ENCODE measurements around the gene RHBDF1.
A peak's percentile ranks its signal among the peaks of the same experiment; 100 is the strongest.

Gene RHBDF1, protein sequence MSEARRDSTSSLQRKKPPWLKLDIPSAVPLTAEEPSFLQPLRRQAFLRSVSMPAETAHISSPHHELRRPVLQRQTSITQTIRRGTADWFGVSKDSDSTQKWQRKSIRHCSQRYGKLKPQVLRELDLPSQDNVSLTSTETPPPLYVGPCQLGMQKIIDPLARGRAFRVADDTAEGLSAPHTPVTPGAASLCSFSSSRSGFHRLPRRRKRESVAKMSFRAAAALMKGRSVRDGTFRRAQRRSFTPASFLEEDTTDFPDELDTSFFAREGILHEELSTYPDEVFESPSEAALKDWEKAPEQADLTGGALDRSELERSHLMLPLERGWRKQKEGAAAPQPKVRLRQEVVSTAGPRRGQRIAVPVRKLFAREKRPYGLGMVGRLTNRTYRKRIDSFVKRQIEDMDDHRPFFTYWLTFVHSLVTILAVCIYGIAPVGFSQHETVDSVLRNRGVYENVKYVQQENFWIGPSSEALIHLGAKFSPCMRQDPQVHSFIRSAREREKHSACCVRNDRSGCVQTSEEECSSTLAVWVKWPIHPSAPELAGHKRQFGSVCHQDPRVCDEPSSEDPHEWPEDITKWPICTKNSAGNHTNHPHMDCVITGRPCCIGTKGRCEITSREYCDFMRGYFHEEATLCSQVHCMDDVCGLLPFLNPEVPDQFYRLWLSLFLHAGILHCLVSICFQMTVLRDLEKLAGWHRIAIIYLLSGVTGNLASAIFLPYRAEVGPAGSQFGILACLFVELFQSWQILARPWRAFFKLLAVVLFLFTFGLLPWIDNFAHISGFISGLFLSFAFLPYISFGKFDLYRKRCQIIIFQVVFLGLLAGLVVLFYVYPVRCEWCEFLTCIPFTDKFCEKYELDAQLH

DNA sequence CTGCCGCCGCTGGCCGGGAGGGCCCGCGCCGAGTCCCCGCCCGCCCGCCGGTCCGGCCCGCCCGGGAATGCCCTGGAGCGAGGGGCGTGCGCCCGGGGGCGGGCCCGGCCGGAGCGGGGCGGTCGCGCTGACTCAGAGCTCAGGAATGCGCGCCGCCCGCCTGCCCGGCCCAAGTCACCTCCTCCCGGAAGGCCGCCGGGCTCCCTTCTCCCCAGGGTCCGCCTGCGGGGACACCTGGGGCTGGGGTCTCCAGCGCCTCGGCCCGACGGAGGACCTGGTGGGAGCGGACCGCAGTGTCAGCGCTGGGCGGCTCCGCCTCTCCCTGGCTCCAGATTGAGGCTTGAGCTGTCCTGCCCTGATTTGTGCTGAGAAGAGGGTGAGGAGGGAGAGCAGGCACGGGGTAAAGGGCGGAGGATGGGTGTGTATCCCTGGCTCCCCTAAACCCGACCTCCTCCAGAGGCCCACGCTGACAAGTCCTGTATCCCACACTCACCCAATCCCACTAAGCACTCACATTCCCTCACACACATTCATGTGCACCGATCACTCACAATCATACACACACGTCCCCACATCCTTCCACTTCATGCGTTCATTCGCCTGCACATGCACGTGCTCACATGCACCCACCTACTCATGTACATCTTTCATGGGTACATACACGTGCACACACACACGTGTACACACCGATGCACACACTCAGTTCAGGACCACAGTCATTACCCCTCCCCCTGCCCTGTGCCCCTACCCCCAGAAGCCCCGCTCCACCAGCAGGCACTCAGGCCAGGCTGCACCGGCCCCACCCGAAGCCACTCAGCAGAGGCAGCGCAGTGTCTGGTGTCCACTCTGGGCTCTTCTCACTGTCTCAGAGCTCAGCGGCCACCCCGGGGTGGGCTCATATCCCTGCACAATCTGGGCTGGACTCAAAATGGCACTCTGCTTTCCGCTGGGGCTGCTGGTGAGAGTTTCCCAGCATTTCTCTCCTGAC, at the start of gene RHBDF1:
TSS of gene RHBDF1 (minus strand) at position 71 of the 988 bp plus-strand sequence. CDS start 7,616 bp downstream, outside the sequence.
- DNase-seq = no peak

DNA sequence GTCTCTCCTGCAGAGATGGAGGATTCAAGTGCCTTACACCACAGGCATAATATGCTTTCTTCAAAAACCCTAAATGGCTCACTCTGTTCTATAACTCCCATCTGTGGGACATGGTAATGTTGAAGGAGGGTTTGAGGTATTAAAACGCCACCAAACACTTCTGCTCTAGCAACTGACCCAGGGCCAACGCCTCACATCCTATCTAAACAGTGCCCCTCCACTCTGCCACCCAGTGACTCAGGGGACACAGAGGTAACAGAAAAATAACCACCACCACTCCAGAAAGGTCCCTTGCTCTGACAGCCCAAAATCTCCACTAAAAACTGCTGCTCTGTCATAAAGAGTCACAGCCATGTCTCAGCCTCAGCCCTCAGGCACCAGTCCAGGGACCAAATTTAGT, 48.3 kb upstream of the RHBDF1 start:
- no peak for DNase-seq

DNA sequence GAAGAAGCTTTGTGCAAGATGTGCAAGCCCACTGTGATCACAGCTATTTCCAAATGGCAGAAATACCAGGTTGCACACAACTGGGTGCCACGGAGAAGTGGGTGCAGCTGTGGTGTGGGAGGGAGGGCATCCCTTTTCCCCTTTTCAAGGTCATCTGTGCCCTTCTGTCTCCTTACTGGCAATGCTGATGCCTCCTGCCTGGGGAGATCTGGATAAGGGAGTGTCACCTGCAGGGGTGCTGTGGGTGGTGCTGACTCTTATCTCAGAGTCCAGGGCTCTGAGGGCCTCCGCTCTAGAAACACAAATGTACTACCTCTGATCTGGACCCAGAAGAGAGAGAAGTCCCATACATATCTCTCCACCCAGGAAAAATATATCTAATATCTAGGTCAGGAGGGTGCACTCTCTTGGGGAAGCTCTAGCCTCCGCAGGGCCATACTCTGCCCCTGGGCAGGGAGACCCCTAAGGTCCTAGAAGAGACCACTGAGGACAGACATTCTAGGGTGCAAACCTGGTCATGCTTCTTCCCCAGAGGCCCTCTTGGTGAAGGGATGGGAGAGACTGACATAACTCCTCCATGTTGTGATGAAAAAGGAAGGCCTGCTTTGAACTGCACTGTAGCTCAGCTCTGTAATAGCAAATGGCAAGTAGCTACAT, 47.5 kb upstream of the RHBDF1 start:
- DNase-seq = no peak

DNA sequence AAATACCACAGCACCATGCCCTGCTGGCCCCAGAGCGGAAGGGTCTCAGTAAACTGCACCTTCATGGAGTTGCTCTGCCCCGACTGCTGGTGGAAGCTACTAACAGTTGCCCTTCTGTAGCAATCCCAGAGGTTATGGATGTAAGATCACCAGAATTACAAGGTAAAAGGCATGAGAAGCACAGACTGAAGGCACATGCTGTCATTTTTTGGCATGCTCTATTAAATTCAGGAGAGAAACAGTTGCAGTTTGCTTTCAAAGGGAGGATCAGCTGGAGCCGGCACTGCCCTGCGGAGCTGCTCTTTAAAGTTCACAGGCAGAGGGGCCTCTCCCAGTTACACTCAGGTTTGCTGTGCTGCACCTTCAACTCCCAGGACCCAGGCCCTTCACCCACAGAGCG, 46.9 kb upstream of the RHBDF1 start:
- no peak for DNase-seq

DNA sequence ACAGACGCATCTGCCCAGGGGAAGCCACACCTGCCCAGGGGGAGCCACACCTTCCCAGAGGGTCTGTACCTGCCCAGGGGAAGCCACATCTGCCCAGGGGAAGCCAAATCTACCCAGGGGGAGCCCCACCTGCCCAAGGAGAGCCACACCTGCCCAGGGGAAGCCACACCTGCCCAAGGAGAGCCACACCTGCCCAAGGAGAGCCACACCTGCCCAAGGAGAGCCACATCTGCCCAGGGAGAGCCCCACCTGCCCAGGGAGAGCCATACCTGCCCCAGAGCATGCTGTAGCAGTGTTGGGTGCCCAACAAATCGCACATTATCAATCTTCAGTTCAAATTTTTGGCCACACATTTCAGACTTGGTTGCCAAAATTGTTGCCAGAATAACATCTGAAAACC, 46.4 kb upstream of the RHBDF1 start:
- no peak for DNase-seq

DNA sequence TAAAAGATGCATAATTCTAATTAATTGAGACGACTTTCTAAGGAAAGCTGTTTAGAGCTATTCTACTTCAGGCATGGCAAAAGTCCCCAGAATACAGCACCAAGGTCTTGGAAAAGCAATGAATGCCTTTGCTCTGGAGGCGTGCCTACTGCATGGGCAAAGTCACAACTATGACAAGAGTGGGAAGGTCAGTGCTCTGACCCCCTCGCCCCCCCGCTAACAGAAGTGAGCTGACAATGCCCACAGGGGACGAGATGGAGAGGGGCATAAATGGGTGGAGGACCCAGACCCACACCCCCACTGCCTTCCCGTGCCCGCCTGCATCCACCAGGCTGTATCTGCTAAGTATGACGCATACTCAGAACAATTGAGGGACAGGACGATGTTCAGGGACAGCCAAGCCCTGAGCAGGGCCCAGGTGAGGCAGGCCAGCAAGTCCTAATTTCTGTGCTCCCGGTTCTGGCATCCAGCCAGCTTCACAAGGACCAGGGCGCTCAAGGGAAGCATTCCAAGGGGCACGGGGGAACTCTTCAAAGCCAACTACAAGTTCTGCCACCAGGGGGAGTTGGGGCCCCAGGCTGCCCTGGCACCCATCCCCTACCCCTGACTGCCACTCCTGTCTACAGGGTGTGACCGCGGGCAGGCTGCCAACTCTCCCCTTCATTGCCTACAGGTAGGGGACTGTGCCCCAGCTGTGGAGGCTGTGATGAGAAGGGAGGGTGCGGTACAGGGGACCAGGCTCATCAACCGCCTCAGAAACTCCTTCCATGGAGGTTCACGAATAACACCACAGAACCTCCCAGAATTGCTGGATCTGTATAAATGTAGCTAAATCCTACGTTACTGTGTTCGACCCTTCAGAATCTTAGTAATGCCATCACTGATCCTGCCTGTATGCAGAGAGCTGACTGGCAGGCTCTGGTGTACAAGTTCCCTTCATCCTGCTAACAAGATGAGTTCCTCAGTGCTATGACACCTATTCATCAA, 45.2 kb upstream of the RHBDF1 start:
- no peak for DNase-seq

DNA sequence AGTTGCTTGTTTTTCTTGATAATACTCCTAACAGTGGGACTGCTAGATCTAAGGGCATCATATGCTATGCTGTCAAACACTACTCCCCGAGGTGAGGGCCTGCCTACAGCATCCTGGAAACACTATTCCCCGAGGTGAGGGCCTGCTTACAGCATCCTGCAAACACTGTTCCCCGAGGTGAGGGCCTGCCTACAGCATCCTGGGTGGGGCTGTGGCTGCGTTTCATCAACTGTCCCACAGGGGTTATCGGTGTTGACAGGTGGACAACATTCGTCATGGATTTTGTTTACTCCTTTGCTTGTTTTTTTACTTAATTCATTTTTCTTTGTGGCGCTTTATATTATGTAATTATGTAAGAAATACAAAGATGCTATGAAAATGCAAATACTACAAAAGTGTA, 43.6 kb upstream of the RHBDF1 start:
- no peak for DNase-seq

DNA sequence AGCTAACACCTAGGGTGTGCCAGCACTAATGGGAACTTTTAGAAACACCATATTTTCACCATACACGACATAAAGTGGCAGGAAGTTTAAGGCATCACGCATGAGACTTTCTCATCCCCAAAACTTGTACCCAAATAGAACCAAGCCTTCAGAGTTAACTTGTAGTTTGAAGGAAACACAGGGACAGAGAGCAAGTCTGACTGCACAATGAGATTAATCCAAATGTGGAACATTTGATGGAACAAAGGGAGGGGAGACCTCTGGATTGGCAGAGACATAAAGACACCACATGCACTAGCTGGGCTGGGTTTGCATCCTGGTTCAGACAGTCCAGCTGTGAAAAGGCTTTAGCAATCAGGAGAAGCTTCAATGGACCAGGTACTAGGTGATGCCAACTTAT, 41.9 kb upstream of the RHBDF1 start:
- DNase-seq = no peak

DNA sequence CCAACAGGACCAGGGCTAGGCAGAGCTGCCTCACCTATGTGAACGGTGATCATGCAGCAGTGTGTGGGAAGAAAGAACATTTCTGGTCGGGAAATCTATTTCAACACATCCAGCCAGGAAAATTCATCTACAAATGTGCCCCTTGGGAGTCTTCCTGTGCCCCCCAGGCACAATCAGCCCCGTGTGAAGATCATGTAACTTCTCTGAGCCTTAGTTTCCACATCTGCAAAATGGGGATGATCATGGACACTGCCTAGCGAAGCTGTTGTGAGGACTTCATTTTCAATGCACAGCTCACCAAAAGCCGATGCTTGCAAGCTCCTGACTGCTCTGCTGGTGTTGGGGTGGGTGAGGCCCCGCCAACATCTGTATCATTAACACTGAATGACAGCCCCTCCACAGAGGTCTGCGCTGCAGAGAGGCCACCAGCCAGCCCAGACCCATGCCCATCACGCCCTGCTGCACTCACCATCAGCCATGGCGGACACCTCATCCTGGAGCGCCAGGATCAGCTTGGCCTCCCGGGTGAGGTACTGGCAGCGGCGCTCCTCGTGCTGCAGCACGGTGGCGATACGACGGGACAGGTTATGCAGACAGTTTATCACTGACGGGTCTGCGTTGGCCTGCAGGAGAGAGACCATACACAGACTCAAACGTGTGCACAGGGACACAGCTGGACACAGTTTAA, 39.9 kb upstream of the RHBDF1 start:
- no peak for DNase-seq

DNA sequence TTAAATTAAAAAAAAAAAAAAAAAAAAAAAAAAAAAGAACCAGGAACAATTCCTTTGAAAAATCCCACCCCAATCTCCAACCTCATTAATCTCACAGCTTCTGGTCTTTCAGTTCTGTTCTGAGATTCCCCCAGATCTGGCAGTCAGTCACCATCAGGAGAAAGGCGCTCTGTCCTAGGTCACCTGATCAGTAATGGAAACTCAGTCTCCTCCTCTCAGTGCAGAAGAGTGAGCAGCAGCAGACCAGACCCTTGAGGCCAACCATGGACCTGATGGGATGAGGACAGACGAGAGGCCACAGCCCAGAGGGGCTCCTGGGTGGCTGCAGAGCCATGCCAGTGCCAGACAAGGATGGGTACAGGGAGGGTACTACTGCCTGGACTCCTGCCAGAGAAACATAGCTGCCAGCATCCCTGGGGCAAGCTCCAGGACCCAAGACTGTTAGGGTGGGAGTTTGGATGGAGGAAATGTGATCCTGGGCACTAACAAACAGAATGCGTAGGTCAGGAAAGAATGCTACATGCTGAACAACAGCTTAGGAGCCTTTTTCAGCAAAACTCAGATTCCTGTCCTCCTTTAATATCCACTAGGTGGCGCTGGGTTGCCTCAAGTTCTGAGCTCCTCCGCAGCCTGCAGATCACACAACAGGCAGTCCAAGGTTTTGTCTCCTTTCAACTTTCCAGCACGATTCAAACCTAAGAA, 34.3 kb upstream of the RHBDF1 start:
- no peak for DNase-seq

DNA sequence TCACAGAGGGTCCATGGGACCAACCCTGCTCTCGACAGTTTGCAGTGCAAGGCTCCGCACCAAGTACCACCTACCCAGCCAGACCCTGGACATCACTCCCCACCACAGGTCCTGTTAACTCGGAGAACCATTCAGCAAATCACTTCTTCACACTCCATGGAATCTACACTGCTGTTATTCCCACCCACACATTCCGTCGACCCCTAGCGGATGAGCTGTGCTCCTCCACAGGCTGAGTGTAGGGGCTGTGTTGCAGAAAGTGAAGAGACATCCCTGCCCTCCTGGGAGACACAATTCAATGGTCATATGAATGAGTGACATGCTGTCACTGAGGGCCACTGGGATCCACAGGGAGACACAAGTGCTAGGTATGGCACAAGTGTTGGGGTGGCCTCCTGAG, 33.1 kb upstream of the RHBDF1 start:
- no peak for DNase-seq

DNA sequence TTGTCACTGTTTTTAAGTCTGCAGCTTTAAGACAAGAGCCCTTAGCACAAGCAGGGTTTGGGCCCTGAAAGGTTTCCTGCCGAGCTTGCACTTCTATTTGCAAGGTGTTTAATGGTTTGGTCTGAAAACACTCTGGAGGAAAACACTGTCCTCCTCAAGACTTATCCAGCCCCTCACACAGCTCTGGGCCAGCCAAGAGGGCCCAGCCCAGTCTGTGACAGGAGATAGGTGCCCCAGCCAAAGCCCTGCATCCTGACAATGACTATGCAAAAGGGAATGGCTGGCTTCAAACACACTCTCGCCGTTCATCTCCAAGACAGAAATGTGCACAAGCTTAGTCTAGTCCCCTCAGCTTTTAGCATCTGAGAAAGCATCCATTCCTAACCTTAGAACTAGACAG, 32.5 kb upstream of the RHBDF1 start:
- DNase-seq = no peak

DNA sequence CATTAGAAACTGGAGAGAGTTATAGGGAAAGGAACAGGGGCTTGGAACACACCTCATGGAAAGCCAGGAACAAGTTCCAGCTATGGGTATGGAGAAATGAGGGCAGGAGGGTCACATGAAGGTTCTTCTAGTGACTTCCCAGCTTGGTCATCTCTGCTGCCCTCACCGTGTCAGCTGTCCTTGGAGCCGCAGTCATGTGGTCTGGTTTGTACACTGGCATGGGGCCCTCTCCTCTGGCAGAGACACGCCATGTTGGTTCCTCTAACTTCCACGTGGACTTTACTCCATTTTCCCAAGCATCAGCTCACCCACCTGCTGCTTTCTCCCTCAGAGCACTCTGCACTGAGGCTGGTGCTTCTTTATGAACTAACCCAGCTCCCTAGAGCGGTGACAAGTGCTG, 31.9 kb upstream of the RHBDF1 start:
- no peak for DNase-seq

DNA sequence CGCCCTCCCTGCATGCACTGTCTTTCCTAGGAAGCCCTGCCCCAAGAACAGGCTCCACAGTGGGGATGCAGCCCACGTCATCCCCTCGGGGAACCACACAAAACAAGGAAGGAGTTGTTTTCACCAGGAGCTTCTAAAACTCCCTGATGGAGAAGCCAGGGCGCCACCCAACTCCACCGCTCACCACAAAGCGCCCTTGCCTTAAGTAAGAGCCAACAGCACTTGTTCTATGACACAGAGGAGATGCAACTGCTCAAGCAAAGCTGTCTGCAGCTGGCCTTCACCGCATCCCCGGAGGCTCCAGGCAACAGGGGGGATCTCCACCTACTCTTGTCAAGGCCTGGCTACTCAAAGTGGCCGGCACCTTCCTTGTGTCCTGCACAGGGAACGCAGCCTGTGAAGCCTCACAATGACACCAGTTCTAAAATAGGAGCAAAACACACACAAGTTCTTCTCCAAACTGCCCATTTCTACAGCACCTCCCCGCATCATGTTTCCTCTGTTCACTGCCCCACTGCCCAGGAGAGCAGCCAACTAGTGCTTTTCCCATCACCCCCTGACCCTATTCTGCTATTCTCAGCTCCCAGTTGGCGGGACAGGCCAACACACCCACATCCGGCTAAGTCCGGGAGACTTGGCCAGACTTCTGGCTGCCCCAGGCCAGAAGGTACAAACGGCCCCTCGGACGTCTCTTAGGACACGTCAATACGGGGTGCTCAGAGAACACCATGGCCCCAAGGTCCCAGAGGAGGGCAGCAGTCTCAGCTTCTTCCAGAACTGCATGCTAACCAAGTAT, 29.8 kb upstream of the RHBDF1 start:
- no peak for DNase-seq

DNA sequence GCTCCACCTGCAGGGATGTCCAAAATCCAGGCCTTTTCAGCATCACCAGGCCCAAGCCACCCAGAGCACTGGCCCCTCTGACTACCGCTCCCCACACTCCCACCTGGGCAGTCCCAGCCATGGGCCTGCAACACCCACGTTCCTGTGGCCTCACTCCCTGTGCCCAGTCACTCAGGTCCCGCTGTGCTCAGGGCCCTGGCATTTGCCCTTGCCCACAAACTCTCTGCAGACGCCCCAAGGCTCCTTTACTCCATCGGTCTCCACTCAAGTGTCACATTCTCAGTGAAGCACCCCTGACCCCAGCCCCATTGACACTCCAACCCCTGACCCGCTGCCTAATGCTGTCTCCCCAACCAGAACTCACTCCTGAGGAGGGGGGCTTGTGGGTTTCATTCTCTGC, 29.2 kb upstream of the RHBDF1 start:
- DNase-seq = no peak

DNA sequence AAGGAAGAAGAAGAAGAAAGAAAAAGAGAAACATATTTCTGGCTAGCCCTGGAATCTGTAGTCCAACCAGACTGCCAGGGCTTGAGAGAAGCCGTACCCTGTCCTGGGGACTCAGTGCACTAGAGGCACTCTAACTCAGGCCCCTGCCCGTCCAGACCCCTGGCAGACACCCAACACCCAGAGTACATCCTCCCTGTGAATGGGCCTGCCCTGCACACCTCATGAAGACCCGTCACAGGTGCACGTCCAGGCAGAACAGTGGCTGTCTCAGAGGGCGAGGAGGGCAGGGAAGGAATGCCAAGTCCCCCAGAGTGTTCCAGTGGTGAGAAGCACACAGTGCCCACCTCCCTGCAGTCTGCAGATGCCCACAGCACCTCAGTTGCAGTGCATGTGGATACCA, 28.6 kb upstream of the RHBDF1 start:
- no peak for DNase-seq

DNA sequence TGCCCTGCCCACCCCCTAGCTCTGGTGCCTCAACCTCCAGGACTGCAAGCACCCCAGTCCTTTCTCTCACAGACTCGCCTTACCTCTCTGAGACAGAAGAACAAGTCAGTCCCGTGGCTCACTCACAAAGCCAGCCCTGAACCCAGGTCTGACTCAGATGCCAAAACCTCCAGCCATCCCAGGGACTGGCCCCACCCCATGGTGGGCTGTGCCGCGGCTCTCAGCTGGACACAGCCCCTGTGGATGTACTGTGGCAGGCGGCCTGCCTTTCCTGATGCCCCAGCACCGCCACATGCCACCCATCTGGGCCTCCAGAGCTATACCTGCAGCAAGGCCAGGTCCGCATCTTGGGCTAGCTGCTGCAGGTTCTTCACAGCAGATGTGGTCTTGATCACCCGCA, 25.4 kb upstream of the RHBDF1 start:
- no peak for DNase-seq

DNA sequence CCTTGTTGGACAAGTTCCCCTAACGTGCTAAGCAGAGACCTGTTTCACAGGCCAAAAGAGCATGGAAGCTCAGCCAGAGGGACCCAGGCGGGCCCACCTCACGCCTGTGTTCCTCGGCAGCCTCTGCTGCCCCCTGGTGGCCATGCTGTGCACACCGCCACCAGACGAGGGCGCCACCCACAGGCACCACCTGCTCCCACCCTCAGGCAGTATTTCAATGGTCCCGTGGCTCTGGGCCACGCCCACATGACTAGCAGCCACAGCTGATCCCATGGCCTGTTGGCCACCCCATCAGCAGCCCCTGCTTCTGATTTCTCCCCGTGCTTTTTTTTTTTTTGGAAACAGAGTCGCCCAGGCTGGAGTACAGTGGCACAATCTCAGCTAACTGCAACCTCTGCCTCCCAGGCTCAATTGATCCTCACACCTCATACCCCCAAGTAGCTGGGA, 24.5 kb upstream of the RHBDF1 start:
- DNase-seq = peak; percentile 26

DNA sequence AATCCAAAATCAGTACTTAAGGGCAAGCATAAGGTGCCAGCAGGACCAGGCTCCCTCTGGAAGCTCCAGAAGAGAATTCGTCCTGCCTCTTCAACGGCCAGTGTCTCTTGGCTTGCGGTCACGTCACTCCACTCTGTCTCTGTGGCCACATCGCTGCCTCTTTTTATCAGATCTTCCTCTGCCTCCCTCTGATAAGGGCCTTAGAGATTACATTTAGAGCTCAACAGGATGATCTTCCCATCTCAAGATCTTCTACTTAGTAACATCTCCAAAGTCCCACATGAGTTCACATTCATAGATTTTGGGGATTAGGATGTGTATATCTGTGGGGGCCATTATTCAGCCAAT, 22.5 kb upstream of the RHBDF1 start:
- DNase-seq = no peak
